GM20431 (cell line): ENCODE data around the gene FBXW8.
"Not testable (repeated sequence)": the region's sequence is repeated elsewhere in the genome, so short reads cannot be mapped to it uniquely, and the experiment has no call there.

Source experiments
- in situ Hi-C: fragments of 300-500 bp; cut with MseI, MboI; formaldehyde crosslinking; loops from one replicate; pipeline ENCODE4 v1.15.0; 2020; ENCODE audit warnings: low sequenced_read_pairs; ENCODE audit not compliant: unreplicated experiment

Gene FBXW8

DNA sequence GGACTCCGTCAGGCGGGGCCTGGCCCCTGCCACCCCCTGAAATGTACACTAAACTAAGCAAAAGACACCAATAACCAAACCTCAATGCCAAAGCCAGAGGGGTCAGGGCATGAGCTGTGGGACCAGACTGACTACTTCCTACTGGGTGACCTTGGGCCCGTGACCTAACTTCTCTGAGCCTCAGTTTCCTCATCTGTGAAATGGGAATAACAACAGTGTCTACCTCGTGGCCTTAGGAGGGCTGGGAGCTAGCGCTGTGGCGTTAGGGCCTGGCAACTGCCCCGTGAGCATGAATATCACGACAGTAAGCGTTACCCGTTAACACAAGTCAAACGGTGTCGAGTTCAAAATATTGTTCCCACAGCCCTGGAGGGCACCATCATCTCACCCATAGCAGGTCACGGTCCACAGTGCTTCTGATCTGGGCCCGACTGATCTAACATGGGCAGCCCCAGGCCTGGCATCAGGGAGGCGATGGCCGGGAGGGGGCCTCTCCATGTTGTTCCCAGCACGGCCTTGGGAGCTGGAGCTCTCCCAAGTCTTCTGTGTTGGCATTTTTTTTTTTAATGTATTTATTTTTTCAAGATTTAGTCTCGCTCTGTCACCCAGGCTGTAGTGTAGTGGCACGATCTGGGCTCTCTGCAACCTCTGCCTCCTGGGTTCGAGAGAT is 136.2 kb downstream of the FBXW8 start:
- in situ Hi-C loops, result no loop called here

DNA sequence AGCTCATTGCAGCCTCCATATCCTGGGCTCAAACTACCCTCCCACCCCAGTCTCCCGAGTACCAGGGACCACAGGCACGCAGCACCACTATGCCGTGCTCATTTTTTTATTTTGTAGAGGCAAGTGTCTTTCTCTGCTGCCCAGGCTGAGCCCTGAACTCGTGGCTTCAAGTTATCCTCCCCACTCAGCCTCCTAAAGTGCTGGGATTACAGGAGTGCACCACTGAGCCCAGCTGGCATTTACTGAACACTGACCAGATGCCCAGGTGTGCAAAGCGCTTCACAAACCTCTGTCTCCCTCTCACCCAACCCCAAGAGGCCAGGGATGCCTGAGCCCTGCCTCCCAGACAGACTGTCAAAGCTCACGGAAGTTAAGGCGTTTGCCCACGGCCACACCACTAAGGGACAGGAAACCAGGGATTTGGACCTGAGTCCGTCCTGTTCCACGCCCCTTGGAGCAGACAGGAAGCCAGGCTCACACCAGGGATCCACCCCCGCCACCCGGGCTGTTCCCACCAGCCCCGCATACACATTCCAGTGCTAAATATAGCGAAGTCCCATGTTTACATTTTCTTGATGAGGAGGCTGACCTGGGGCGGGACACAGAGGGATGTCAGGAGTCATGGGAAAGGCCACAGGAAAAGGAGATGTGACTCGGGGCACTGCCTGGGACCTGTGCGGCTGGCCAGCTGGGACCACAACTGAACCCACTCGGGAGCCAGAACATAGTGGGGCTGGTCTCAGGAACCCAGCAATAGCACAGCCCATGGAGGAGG is 137.2 kb downstream of the FBXW8 start:
- in situ Hi-C loops, result no loop called here

DNA sequence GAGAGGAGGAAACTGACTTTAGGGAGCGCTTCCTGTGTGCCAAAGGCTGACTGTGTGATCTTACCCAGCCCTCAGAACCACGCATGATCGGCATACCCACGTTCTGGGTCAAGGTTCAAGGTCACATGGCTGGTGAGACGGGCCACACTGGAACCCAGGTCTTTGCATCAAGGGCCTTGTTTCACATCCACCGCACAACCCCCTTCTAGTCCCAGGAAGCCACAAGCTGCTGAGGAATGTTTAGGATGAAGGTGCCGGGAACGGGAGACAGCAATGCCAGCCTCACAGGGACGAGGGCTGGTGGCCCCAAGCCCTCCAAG is 137.8 kb downstream of the FBXW8 start:
- in situ Hi-C loops, result no loop called here

- in situ Hi-C loops, result no loop called here
These were observed 138.5 kb downstream of the FBXW8 start for GRCh38 chr12:117049295-117049694.

DNA sequence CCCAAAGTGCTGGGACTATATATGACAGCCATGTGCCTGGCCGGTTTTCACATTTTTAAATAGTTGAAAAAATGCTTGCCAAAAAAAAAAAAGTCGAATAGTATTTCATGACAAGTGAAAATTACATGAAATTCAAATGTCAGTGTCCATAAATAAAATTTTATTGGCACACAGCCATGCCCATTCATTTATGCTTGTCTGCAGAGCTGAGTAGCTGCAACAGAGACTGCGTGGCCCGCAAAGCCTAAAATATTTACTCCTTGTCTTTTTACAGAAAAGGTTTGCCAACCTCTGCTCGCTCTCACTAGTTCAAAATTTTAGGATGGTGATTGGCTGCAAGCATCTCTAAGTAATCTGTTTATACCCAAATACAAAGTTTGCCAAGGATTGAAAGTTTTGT is 139.3 kb downstream of the FBXW8 start:
- in situ Hi-C loops, result no loop called here

DNA sequence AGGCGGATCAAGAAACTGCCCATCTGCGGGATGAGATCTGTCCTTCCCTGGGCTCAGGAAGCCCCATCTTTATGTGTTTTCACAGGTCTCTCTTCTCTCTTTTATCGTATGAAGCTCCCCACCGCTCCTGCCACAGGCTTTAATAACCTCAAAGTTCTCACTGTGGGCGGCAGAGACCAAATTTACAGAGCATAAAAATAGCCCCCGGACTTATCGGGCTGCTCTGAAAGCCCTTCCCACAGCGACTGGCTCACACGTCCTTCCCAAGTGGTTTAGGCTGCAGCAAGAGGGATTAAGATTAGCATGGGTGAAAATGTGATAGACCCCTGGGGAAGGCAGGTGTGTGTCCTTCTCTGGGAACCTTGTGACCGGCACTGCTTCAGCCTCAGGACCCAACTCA is 140.6 kb downstream of the FBXW8 start:
- in situ Hi-C loops, result no loop called here

DNA sequence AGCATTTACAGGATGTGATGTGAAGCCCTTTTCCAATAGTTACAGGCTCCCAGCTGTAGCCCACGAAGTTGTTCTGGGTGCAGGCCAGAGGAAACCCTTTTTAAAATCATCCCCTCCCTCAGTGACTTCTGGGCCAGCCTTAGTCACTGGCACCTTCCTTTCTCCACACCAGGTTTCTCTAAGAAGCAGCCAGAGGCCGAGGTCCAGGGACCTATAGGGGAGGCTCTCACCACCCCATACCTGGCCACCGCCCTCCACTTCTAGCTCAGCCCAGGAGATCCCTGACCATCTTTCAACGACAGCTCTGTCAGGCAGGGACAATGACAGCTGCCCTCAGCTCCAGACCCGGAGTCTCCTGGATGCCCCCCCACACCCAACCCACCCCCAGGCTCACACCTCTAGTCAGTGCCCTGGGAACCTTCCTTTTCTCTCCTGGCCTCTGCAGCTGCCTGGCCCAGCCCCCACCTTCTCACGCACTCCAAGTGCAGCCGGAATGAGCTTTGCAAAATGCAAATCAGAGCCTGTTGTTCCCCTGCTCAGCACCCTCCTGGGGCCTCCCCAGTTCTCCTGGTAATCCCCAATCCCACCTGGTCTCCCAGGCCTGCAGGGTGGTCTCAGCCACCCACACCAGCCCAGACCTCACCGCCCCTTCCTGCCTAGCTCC is 141.8 kb downstream of the FBXW8 start:
- in situ Hi-C loops, result no loop called here

DNA sequence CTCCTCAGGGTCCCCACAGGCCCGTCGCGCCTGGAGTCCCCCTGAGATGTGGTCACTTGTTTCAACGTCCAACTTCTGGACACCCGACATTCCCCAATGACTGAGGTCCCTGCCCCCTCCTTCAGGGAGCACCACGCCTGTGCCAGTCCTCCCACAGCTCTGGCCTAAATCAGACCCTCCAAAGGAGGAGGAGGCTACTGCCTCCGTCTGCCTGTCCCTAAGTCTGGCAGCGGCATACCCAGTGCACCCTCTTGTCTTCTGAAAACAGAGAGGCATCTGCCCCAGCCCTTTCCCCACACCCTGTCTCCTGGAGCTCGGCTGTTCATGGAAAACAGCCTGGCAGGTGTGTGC is 142.3 kb downstream of the FBXW8 start:
- in situ Hi-C loops, result no loop called here

DNA sequence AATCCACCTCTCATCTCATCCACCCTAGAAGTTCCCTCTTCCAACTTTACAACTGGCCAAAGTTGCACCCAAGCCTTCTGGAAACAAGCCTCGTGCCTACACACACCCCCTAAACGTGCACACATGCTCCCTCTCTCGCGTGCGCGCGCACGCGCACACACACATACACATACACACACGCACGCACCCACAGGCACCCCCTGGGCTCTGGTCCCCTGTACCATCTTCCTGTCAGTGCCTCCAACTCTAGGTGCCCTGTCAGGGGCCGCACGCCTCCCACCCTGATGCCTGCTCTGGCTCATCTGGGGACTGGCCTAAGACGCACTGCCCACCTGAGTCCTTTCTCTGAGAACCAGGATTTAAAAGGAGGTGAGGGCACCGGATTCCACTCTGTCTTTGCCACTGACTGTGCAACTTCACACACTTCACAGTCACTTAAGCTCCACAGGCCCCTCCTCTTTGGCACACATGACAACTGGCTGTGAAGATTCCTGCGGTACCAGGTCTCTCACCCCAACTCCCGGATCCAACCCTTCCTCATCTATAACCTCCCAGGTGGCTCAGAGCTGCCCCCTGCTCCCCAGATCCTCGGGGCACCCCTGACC is 142.9 kb downstream of the FBXW8 start:
- in situ Hi-C loops, result no loop called here

GRCh38 chr12:117054279-117054678 is 143.5 kb downstream of the FBXW8 start:
- in situ Hi-C loops, result no loop called here

DNA sequence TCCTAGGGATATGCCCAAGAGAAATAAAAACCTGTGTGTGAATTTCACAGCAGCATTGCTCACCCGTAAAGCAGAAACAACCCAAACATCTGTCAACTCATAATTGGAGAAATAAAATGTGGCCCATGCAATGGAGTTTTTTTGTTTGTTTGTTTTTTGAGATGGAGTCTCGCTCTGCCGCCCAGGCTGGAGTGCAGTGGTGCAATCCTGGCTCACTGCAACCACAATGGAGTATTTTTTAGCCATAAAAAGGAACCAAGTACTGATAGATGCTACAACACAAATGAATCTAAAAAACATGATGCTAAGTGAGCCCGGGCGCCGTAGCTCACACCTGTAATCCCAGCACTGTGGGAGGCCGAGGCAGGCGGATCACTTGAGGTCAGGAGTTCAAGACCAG is 146.9 kb downstream of the FBXW8 start:
- in situ Hi-C loops, result not testable (repeated sequence)

- in situ Hi-C loops, result no loop called here
These were observed 147.8 kb downstream of the FBXW8 start for GRCh38 chr12:117058442-117059072.

DNA sequence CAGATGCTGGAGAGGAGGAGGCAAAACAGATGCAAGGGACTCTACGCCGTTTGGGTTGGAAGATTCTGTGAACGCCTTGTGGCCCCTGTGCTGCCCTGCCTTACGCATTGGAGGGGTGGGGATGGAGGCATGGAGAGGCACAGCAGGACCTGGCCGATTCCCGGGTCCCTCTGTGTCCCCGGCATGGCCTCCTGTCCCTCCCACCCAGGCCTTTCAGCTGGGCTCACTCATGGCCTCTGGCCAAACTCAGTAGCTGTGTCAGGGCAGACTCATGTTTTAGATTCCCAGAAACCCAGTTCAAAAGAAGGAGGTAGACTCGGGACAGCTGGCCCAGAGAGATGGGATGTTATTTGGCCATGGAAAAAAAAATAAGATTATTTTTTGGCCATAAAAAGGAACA is 148.4 kb downstream of the FBXW8 start:
- in situ Hi-C loops, result no loop called here

DNA sequence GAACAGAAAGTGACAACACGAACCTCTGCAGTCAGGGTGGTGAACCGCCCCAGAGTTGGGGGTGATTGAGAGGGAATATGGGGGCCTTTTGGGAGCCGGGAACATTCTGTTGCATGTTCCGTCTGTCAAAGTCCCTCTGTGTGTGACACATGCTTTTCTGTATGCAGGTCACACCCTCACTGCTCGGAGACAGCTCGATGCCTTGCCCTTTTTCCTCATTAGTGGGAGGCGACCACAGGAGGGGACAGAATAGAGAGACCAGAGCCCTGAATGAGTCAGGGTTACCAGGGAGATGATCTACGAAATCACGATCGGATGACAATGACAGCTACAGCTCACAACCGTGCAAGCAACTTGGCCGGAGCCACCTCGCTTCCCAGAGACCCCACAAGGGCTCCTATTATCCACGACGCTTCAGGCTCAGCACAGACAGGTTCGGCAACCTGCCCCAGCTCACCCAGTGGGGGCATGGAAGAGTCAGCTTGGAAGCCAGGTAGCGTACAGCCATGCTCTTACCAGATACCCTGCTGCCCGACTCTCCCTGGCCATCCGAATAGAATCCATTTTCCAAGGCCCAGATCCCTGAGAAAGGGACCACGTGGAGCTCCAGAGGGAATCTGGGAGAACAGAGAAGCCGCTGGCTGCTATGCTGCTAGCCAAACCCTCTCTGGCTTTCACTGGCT is 149.6 kb downstream of the FBXW8 start:
- in situ Hi-C loops, result no loop called here

- in situ Hi-C loops, result no loop called here
These were observed 150.2 kb downstream of the FBXW8 start for GRCh38 chr12:117060929-117061305.

DNA sequence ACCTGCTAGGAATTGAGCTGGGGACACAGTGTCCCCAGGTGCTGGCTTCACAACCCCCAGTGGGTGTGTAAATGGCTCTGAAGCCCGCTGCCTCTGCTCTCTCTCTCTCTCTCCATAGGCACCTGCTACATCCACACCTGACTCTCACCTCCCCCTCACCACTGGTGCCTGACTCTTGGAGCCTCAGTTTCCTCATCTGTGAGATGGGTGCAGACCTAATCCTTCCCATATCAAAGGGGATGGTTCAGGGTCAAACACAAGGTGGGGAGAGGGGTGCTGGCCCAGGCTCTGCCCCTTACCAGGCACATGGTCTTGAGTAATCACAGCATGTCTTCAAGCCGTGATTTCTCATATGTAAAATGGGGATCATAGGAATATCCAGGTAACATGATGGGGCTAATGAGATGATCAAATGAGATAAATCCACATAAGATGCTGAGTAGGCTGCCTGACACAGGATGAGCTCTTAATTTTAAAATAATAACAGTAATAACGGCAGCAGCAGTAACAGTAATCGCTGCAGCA is 150.9 kb downstream of the FBXW8 start:
- in situ Hi-C loops, result no loop called here

GRCh38 chr12:117063162-117063911 is 152.6 kb downstream of the FBXW8 start:
- in situ Hi-C loops, result no loop called here

- in situ Hi-C loops, result no loop called here
These were observed 153.3 kb downstream of the FBXW8 start for GRCh38 chr12:117064049-117064448.

DNA sequence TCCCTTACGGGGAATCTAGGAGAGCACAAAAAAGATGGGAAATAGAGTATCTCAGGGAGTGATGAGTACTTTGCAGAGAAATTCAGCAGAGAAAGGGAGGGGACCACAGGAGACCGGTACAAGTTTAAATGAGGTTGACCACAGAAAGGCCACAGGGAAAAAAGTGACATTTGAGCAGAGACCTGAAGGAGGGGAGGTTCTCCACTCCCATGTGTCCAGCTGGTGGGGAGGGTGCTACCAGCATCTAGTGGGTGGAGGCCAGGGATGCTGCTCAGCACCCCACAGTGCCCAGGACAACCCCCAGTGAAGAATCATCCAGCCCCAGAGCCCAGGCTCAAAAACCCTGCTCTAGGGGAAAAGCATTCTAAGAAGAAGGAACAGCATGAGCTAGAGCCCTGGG is 153.8 kb downstream of the FBXW8 start:
- in situ Hi-C loops, result no loop called here
